ENCODE data around the gene CPED1.

CPED1 gene

DNA sequence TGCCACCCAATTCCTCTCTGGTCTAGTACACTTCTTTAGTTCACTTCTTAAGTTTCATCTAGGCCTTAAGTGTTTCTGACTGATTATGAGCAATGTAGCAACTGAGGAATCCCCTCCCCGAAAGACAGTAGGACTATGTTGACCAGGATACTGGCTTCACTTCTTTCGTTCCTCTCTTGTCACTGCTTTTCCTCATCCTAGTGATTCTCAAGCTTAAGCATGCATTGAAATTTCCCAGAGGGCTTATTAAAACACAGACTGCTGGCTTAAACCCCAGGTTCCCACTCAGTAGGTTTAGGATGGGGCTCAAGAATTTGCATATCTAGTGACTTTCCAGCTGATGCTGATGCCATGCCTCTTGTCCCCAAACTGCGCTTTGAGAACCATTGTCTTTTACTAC, 175.7 kb downstream of the CPED1 start:
- H3K4ac ChIP-seq (ENCODE audit: low read length), result no peak overlapping the region
- H3K79me1 ChIP-seq (ENCODE audit: low read depth, low read length), result no peaks in the 10 kb centered on the region
- H3K27ac ChIP-seq (replicated peaks; ENCODE audit: low read length), result no peak overlapping the region
- no peak overlapping the region for H4K91ac ChIP-seq (ENCODE audit: low read depth, low read length, poor library complexity)
- no peak overlapping the region for H3K4me2 ChIP-seq (ENCODE audit: insufficient read depth, low read length, poor library complexity, severe bottlenecking)
- no peak overlapping the region for H2BK12ac ChIP-seq (ENCODE audit: low read length)
- H3K36me3 ChIP-seq (replicated peaks in 1 of 2; ENCODE audit: control insufficient read depth in 2 of 2, insufficient read depth in 2 of 2, low read length in 2 of 2), result no peaks in the 10 kb centered on the region
- H2BK120ac ChIP-seq (ENCODE audit: low read depth, low read length), result no peak overlapping the region
- H3K18ac ChIP-seq (ENCODE audit: low read length), result no peak overlapping the region
- no peaks in the 10 kb centered on the region for H3K9me3 ChIP-seq (replicated peaks in 1 of 2; ENCODE audit: control insufficient read depth in 2 of 2, insufficient read depth in 1 of 2, low read depth in 1 of 2, low read length in 2 of 2)
- no peak overlapping the region for H3K9ac ChIP-seq (ENCODE audit: low read depth, low read length, poor library complexity)
- WGBS, 2 donors (ENCODE audit: extremely low coverage in 2 of 2, insufficient read length in 2 of 2, insufficient replicate concordance in 1 of 2), result no CpG with 5 or more reads among the region's 3 CpGs
- H2BK5ac ChIP-seq (ENCODE audit: low read length), result no peak overlapping the region
- no peak for DNase-seq (ENCODE audit: low spot score)
- H2BK15ac ChIP-seq (ENCODE audit: low read length), result no peak overlapping the region
- H3K4me3 ChIP-seq (ENCODE audit: low read length in 2 of 2), result no peak overlapping the region
- no peaks in the 10 kb centered on the region for H3K27me3 ChIP-seq (ENCODE audit: control insufficient read depth in 3 of 3, insufficient read depth in 3 of 3, low read depth in 1 of 3, low read length in 3 of 3)
- no peak overlapping the region for H2AFZ ChIP-seq (ENCODE audit: low read length)
- H3K14ac ChIP-seq (ENCODE audit: low read length), result no peak overlapping the region
- H4K8ac ChIP-seq (ENCODE audit: low read depth, low read length), result no peak overlapping the region
- no peaks in the 10 kb centered on the region for H3K4me1 ChIP-seq (ENCODE audit: control insufficient read depth in 2 of 2, insufficient read depth in 1 of 2, low read depth in 1 of 2, low read length in 2 of 2)
- no peak overlapping the region for H3K23ac ChIP-seq (ENCODE audit: low read depth, low read length, poor library complexity)
- no peak overlapping the region for H2AK5ac ChIP-seq (ENCODE audit: low read depth, low read length)

DNA sequence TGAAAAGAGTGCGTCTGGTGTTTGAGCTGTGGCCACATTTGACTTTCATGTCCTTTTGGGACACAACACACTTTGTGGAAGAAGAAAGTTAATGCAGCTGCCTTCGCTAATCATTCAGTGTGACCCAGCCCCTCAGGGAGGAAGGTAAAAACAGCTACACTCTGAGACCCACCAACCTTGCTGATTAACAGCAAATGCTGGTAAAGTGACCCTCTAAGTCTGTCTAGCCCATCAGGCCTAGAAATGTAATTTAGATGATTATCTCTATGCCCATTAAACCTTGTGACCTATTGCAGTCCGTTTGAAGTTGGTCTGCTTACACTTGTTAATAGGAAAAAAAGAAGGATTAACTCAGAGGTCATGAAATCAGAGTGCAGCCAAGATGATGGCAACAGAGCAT, 178.4 kb downstream of the CPED1 start:
- H3K4me3 ChIP-seq (ENCODE audit: low read length in 2 of 2), result no peak overlapping the region
- no peak overlapping the region for H3K4ac ChIP-seq (ENCODE audit: low read length)
- no peak overlapping the region for H3K23ac ChIP-seq (ENCODE audit: low read depth, low read length, poor library complexity)
- no peak overlapping the region for H2BK15ac ChIP-seq (ENCODE audit: low read length)
- H3K18ac ChIP-seq (ENCODE audit: low read length), result no peak overlapping the region
- no peak overlapping the region for H3K14ac ChIP-seq (ENCODE audit: low read length)
- H3K4me2 ChIP-seq (ENCODE audit: insufficient read depth, low read length, poor library complexity, severe bottlenecking), result no peak overlapping the region
- no peak overlapping the region for H3K27ac ChIP-seq (replicated peaks; ENCODE audit: low read length)
- H3K9ac ChIP-seq (ENCODE audit: low read depth, low read length, poor library complexity), result no peak overlapping the region
- H4K8ac ChIP-seq (ENCODE audit: low read depth, low read length), result no peak overlapping the region
- H2AFZ ChIP-seq (ENCODE audit: low read length), result no peak overlapping the region
- no peaks in the 10 kb centered on the region for H3K27me3 ChIP-seq (ENCODE audit: control insufficient read depth in 3 of 3, insufficient read depth in 3 of 3, low read depth in 1 of 3, low read length in 3 of 3)
- no peaks in the 10 kb centered on the region for H3K36me3 ChIP-seq (replicated peaks in 1 of 2; ENCODE audit: control insufficient read depth in 2 of 2, insufficient read depth in 2 of 2, low read length in 2 of 2)
- H2BK5ac ChIP-seq (ENCODE audit: low read length), result no peak overlapping the region
- H3K4me1 ChIP-seq (ENCODE audit: control insufficient read depth in 2 of 2, insufficient read depth in 1 of 2, low read depth in 1 of 2, low read length in 2 of 2), result no peaks in the 10 kb centered on the region
- no peak overlapping the region for H2AK5ac ChIP-seq (ENCODE audit: low read depth, low read length)
- no peaks in the 10 kb centered on the region for H3K79me1 ChIP-seq (ENCODE audit: low read depth, low read length)
- H3K9me3 ChIP-seq (replicated peaks in 1 of 2; ENCODE audit: control insufficient read depth in 2 of 2, insufficient read depth in 1 of 2, low read depth in 1 of 2, low read length in 2 of 2), result no peaks in the 10 kb centered on the region
- whole genome bisulfite sequencing, 2 donors (ENCODE audit: extremely low coverage in 2 of 2, insufficient read length in 2 of 2, insufficient replicate concordance in 1 of 2), result no CpG with 5 or more reads among the region's 3 CpGs
- H4K91ac ChIP-seq (ENCODE audit: low read depth, low read length, poor library complexity), result no peak overlapping the region
- no peak overlapping the region for H2BK120ac ChIP-seq (ENCODE audit: low read depth, low read length)
- DNase-seq (ENCODE audit: low spot score), result no peak
- no peak overlapping the region for H2BK12ac ChIP-seq (ENCODE audit: low read length)

DNA sequence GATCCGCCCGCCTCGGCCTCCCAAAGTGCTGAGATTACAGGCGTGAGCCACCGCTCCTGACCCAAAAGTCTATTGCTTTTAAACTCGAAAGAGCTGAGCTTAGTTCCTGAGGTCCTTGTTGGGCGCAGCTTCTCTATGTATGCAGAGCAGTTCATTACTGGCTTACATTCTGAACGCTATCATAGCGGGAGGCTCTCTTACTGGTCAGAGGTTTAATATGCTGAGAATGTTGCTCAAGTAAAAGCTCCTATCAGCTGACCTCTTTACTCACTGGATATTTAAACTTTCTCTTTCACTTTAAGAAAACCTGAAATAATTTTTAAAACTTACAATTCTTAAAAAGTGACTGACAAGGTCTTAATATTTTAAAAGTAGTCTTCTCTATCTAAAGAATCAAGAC, 179.5 kb downstream of the CPED1 start:
- no peak overlapping the region for H3K27ac ChIP-seq (replicated peaks; ENCODE audit: low read length)
- H3K9ac ChIP-seq (ENCODE audit: low read depth, low read length, poor library complexity), result no peak overlapping the region
- H2BK12ac ChIP-seq (ENCODE audit: low read length), result no peak overlapping the region
- no peaks in the 10 kb centered on the region for H3K27me3 ChIP-seq (ENCODE audit: control insufficient read depth in 3 of 3, insufficient read depth in 3 of 3, low read depth in 1 of 3, low read length in 3 of 3)
- H3K36me3 ChIP-seq (replicated peaks in 1 of 2; ENCODE audit: control insufficient read depth in 2 of 2, insufficient read depth in 2 of 2, low read length in 2 of 2), result no peaks in the 10 kb centered on the region
- no peaks in the 10 kb centered on the region for H3K79me1 ChIP-seq (ENCODE audit: low read depth, low read length)
- no peak overlapping the region for H2BK5ac ChIP-seq (ENCODE audit: low read length)
- H2BK15ac ChIP-seq (ENCODE audit: low read length), result no peak overlapping the region
- no peak overlapping the region for H2AFZ ChIP-seq (ENCODE audit: low read length)
- H3K9me3 ChIP-seq (replicated peaks in 1 of 2; ENCODE audit: control insufficient read depth in 2 of 2, insufficient read depth in 1 of 2, low read depth in 1 of 2, low read length in 2 of 2), result no peaks in the 10 kb centered on the region
- no peak overlapping the region for H3K14ac ChIP-seq (ENCODE audit: low read length)
- no peak overlapping the region for H3K4me2 ChIP-seq (ENCODE audit: insufficient read depth, low read length, poor library complexity, severe bottlenecking)
- DNase-seq (ENCODE audit: low spot score), result no peak
- no peak overlapping the region for H4K8ac ChIP-seq (ENCODE audit: low read depth, low read length)
- H4K91ac ChIP-seq (ENCODE audit: low read depth, low read length, poor library complexity), result no peak overlapping the region
- H3K4me1 ChIP-seq (ENCODE audit: control insufficient read depth in 2 of 2, insufficient read depth in 1 of 2, low read depth in 1 of 2, low read length in 2 of 2), result no peaks in the 10 kb centered on the region
- no peak overlapping the region for H3K4me3 ChIP-seq (ENCODE audit: low read length in 2 of 2)
- H3K18ac ChIP-seq (ENCODE audit: low read length), result no peak overlapping the region
- no CpG with 5 or more reads among the region's 9 CpGs for WGBS, 2 donors (ENCODE audit: extremely low coverage in 2 of 2, insufficient read length in 2 of 2, insufficient replicate concordance in 1 of 2)
- no peak overlapping the region for H3K23ac ChIP-seq (ENCODE audit: low read depth, low read length, poor library complexity)
- H2AK5ac ChIP-seq (ENCODE audit: low read depth, low read length), result no peak overlapping the region
- H3K4ac ChIP-seq (ENCODE audit: low read length), result no peak overlapping the region
- no peak overlapping the region for H2BK120ac ChIP-seq (ENCODE audit: low read depth, low read length)

DNA sequence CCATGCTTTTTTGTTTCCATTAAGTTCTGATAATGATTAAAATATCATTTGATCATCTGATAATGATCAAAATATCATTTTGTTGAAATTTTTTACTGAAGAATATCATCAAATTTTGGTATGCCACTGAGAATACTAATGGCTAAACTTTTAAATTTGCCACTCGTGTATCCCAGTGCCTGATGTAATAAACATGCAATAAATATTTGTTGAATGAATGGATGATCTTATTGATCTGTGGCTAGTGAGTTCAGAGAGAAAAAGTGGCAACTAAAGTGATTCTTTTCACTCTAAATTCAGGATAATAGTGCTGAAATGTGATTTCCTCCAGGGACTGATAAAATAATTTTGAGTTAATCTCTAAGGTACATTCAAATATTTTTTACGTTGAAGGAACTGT, 181.0 kb downstream of the CPED1 start:
- Histone ChIP-seq H3K27me3 (ENCODE audit: control insufficient read depth in 3 of 3, insufficient read depth in 3 of 3, low read depth in 1 of 3, low read length in 3 of 3) (no peaks in the 10 kb centered on the region), H3K4me2 (ENCODE audit: insufficient read depth, low read length, poor library complexity, severe bottlenecking) (no peak overlapping the region), H2BK12ac (ENCODE audit: low read length) (no peak overlapping the region), H4K91ac (ENCODE audit: low read depth, low read length, poor library complexity) (no peak overlapping the region), H2AFZ (ENCODE audit: low read length) (no peak overlapping the region), H2BK120ac (ENCODE audit: low read depth, low read length) (no peak overlapping the region), H3K4me3 (ENCODE audit: low read length in 2 of 2) (no peak overlapping the region), H3K4ac (ENCODE audit: low read length) (no peak overlapping the region), H3K23ac (ENCODE audit: low read depth, low read length, poor library complexity) (no peak overlapping the region), H3K9me3 (replicated peaks in 1 of 2; ENCODE audit: control insufficient read depth in 2 of 2, insufficient read depth in 1 of 2, low read depth in 1 of 2, low read length in 2 of 2) (no peaks in the 10 kb centered on the region), H3K36me3 (replicated peaks in 1 of 2; ENCODE audit: control insufficient read depth in 2 of 2, insufficient read depth in 2 of 2, low read length in 2 of 2) (no peaks in the 10 kb centered on the region), H3K79me1 (ENCODE audit: low read depth, low read length) (no peaks in the 10 kb centered on the region), H2AK5ac (ENCODE audit: low read depth, low read length) (no peak overlapping the region), H3K18ac (ENCODE audit: low read length) (no peak overlapping the region), H3K27ac (replicated peaks; ENCODE audit: low read length) (no peak overlapping the region), H3K4me1 (ENCODE audit: control insufficient read depth in 2 of 2, insufficient read depth in 1 of 2, low read depth in 1 of 2, low read length in 2 of 2) (no peaks in the 10 kb centered on the region), H3K14ac (ENCODE audit: low read length) (no peak overlapping the region), H3K9ac (ENCODE audit: low read depth, low read length, poor library complexity) (no peak overlapping the region), H4K8ac (ENCODE audit: low read depth, low read length) (no peak overlapping the region), H2BK5ac (ENCODE audit: low read length) (no peak overlapping the region), H2BK15ac (ENCODE audit: low read length) (no peak overlapping the region)
- DNase-seq (ENCODE audit: low spot score), result no peak
- no CpG with 5 or more reads among the region's 2 CpGs for WGBS, 2 donors (ENCODE audit: extremely low coverage in 2 of 2, insufficient read length in 2 of 2, insufficient replicate concordance in 1 of 2)
